H54 (cell line): ENCODE measurements around the gene FGD5.

Experiments used
- DNase-seq: peaks from one replicate; pipeline ENCODE4 v3.0.0; 2011; ENCODE audit warnings: low spot score, mixed read lengths; ENCODE audit not compliant: insufficient read length
- FAIRE-seq: peaks from 3 replicates; lab custom pipeline; 2011; peaks lifted over from hg19 to GRCh38; lab: Jason Lieb, UNC
- POLR2A ChIP-seq: IDR thresholded peaks from 2 replicates; pipeline ENCODE4 v1.6.1; 2011; ENCODE audit warnings: low read depth, mild to moderate bottlenecking, low read length

Gene FGD5

GRCh38 chr3:14839236-14839635 is 20.5 kb downstream of the FGD5 start:
- TF ChIP-seq POLR2A, result no peak
- DNase-seq (no peak), FAIRE-seq (no peak)

- FAIRE-seq, result no peak
- DNase-seq, result no peak
- no peak for TF ChIP-seq POLR2A
Measured at GRCh38 chr3:14841836-14842235, 23.1 kb downstream of the FGD5 start.

- no peak for TF ChIP-seq POLR2A
- DNase-seq (no peak), FAIRE-seq (no peak)
Measured at GRCh38 chr3:14842277-14842676, 23.5 kb downstream of the FGD5 start.

- FAIRE-seq (no peak), DNase-seq (no peak)
- no peak for TF ChIP-seq POLR2A
Measured at GRCh38 chr3:14843321-14843720, 24.6 kb downstream of the FGD5 start.

GRCh38 chr3:14844386-14845170 is 25.8 kb downstream of the FGD5 start:
- FAIRE-seq (no peak), DNase-seq (no peak)
- no peak for TF ChIP-seq POLR2A

- no peak for FAIRE-seq
- no peak for TF ChIP-seq POLR2A
- DNase-seq, result no peak
Measured at GRCh38 chr3:14845180-14845579, 26.4 kb downstream of the FGD5 start.

- DNase-seq, result no peak
- no peak for FAIRE-seq
- no peak for TF ChIP-seq POLR2A
Measured at GRCh38 chr3:14845826-14846225, 27.1 kb downstream of the FGD5 start.

- TF ChIP-seq POLR2A, result no peak
- no peak for DNase-seq
- no peak for FAIRE-seq
Measured at GRCh38 chr3:14846226-14846880, 27.6 kb downstream of the FGD5 start.

GRCh38 chr3:14847613-14848541 is 29.1 kb downstream of the FGD5 start:
- FAIRE-seq, result no peak
- DNase-seq, result no peak
- TF ChIP-seq POLR2A, result no peak

- no peak for TF ChIP-seq POLR2A
- FAIRE-seq, result no peak
- DNase-seq, result no peak
Measured at GRCh38 chr3:14848906-14849305, 30.1 kb downstream of the FGD5 start.

- DNase-seq (no peak), FAIRE-seq (no peak)
- TF ChIP-seq POLR2A, result no peak
Measured at GRCh38 chr3:14849638-14850230, 31.0 kb downstream of the FGD5 start.

GRCh38 chr3:14852058-14852594 is 33.4 kb downstream of the FGD5 start:
- no peak for TF ChIP-seq POLR2A
- DNase-seq (no peak), FAIRE-seq (no peak)

- DNase-seq (no peak), FAIRE-seq (no peak)
- TF ChIP-seq POLR2A, result no peak
Measured at GRCh38 chr3:14852717-14853116, 34.0 kb downstream of the FGD5 start.

GRCh38 chr3:14853271-14853951 is 34.6 kb downstream of the FGD5 start:
- DNase-seq, result no peak
- TF ChIP-seq POLR2A, result no peak
- FAIRE-seq, result no peak
